AG08395 (cell line): ENCODE data around the gene ZNF525.
"Not testable (repeated sequence)": the region's sequence is repeated elsewhere in the genome, so short reads cannot be mapped to it uniquely, and the experiment has no call there.

Experiments used
- DNase-seq: peaks from one replicate; pipeline ENCODE4 v3.0.0; 2012; ENCODE audit warnings: mixed read lengths, low spot score

ZNF525 gene

GRCh38 chr19:53365134-53365898 lies at the start of gene ZNF525:
TSS of gene ZNF525 (plus strand) at chr19:53365705. CDS start at chr19:53372282, 6,577 bp downstream.
- DNase-seq = peak; percentile 83

- peak; percentile 14 for DNase-seq
Measured at GRCh38 chr19:53328967-53329366, 36.5 kb upstream of the ZNF525 start.

- no peak for DNase-seq
Measured at GRCh38 chr19:53332484-53332883, 33.0 kb upstream of the ZNF525 start.

- peak; percentile 29 for DNase-seq
Measured at GRCh38 chr19:53333066-53333462, 32.4 kb upstream of the ZNF525 start.

GRCh38 chr19:53333463-53334449 lies 31.7 kb upstream of the ZNF525 start, which contains the start of gene ZNF845:
TSS of gene ZNF845 (plus strand) at chr19:53333749. CDS start at chr19:53341308, 7,559 bp downstream.
- DNase-seq = peak; percentile 94

GRCh38 chr19:53344403-53344802 lies 21.1 kb upstream of the ZNF525 start:
- not testable (repeated sequence) for DNase-seq

- DNase-seq = no peak
Measured at GRCh38 chr19:53355739-53356138, 9.8 kb upstream of the ZNF525 start.

GRCh38 chr19:53357821-53358581 lies 7.5 kb upstream of the ZNF525 start:
- no peak for DNase-seq

GRCh38 chr19:53360056-53360455 lies 5.4 kb upstream of the ZNF525 start:
- DNase-seq = not testable (repeated sequence)

GRCh38 chr19:53365899-53366493 lies 491 bp downstream of the ZNF525 start:
- peak; percentile 7 for DNase-seq

- no peak for DNase-seq
Measured at GRCh38 chr19:53372196-53372595, 6.7 kb downstream of the ZNF525 start.

- no peak for DNase-seq
Measured at GRCh38 chr19:53374288-53374687, 8.8 kb downstream of the ZNF525 start.

- DNase-seq = no peak
Measured at GRCh38 chr19:53374743-53375142, 9.2 kb downstream of the ZNF525 start.

GRCh38 chr19:53381376-53381775 lies 15.9 kb downstream of the ZNF525 start:
- DNase-seq = no peak

- no peak for DNase-seq
Measured at GRCh38 chr19:53388168-53388567, 22.7 kb downstream of the ZNF525 start.

GRCh38 chr19:53388904-53389303 lies 23.4 kb downstream of the ZNF525 start:
- DNase-seq = no peak

GRCh38 chr19:53389571-53389970 lies 24.1 kb downstream of the ZNF525 start:
- no peak for DNase-seq

- no peak for DNase-seq
Measured at GRCh38 chr19:53389978-53390377, 24.5 kb downstream of the ZNF525 start.

- DNase-seq = peak; percentile 40
Measured at GRCh38 chr19:53394522-53394973, 29.0 kb downstream of the ZNF525 start.

- DNase-seq = peak; percentile 95
Measured at GRCh38 chr19:53394974-53395839, 29.7 kb downstream of the ZNF525 start, which contains the start of gene ZNF765. TSS of gene ZNF765 (plus strand) at chr19:53395149. CDS start at chr19:53398016, 2,867 bp downstream.
